Natural killer cell treated with Interleukin-12 subunit alpha and Interleukin-12 subunit beta and Interleukin-15 and Interleukin-18, amount 100 ng/mL, for 72 hours (primary cell): ENCODE results near the gene IGF2BP2. TPM values are rescaled to one million over a fixed set of nuclear protein-coding genes. Genes with fewer than 3 reads are reported as not detected.

Experiments
- ATAC-seq, 2 donors: fragments of 150-1000 bp; cut with Tn5 transposase in 1 of 2; sonication (Bioruptor Pico), chemical (Tn5 transposase) in 1 of 2; 2 replicates each; pipeline ENCODE4 v1.10.0; 2021
- DNase-seq: peaks from one replicate; pipeline ENCODE4 v3.0.0; 2022; ENCODE audit warnings: low spot score
- H3K27ac Mint-ChIP-seq, 2 donors: 1 replicate in 1 of 2; 2 replicates in 1 of 2; pipeline ENCODE4 v1.8.0; 2022; ENCODE audit warnings: mixed read lengths in 2 of 2, mild to moderate bottlenecking in 1 of 2, moderate library complexity in 1 of 2
- H3K27me3 Mint-ChIP-seq, 2 donors: 1 replicate in 1 of 2; 2 replicates in 1 of 2; pipeline ENCODE4 v1.8.0; 2022; ENCODE audit warnings: mixed read lengths in 2 of 2
- H3K36me3 Mint-ChIP-seq: one replicate; pipeline ENCODE4 v1.8.0; 2022; ENCODE audit warnings: mixed read lengths
- H3K4me1 Mint-ChIP-seq, 2 donors: 1 replicate in 1 of 2; 2 replicates in 1 of 2; pipeline ENCODE4 v1.8.0; 2022; ENCODE audit warnings: low read depth in 2 of 2, mixed read lengths in 2 of 2, mild to moderate bottlenecking in 1 of 2
- H3K4me3 Mint-ChIP-seq: one replicate; pipeline ENCODE4 v1.8.0; 2022; ENCODE audit warnings: mixed read lengths
- H3K9me3 Mint-ChIP-seq: 2 replicates; pipeline ENCODE4 v1.8.0; 2022; ENCODE audit warnings: mixed read lengths
- total RNA-seq, 2 donors: library from RNA; stranded (reverse); gene quantifications; one replicate each; pipeline ENCODE4 v1.2.3, GENCODE V29; 2022

IGF2BP2 gene
- total RNA-seq, 2 donors from 2014 or later = 3.5 to 5.0 TPM

GRCh38 chr3:185721970-185722369 is 102.9 kb downstream of the IGF2BP2 start:
- Mint-ChIP-seq H3K27ac (no peak overlapping the region), H3K27me3 (peaks cover 0 to 7% of the 10 kb centered on the region in 2 donors), H3K4me3 (no peak overlapping the region), H3K36me3 (no peaks in the 10 kb centered on the region), H3K4me1 (no peaks in the 10 kb centered on the region), H3K9me3 (no peaks in the 10 kb centered on the region)
- DNase-seq (no peak), ATAC-seq (no peak)

- H3K36me3 Mint-ChIP-seq = no peaks in the 10 kb centered on the region
- H3K4me1 Mint-ChIP-seq = peaks cover 0 to 3% of the 10 kb centered on the region in 2 donors
- H3K27ac Mint-ChIP-seq = no peak overlapping the region
- ATAC-seq (no peak), DNase-seq (no peak)
- no peaks in the 10 kb centered on the region for H3K9me3 Mint-ChIP-seq
- H3K27me3 Mint-ChIP-seq = peaks cover 0 to 5% of the 10 kb centered on the region in 2 donors
- H3K4me3 Mint-ChIP-seq = no peak overlapping the region
Observed at GRCh38 chr3:185720326-185720725, 104.5 kb downstream of the IGF2BP2 start.

DNA sequence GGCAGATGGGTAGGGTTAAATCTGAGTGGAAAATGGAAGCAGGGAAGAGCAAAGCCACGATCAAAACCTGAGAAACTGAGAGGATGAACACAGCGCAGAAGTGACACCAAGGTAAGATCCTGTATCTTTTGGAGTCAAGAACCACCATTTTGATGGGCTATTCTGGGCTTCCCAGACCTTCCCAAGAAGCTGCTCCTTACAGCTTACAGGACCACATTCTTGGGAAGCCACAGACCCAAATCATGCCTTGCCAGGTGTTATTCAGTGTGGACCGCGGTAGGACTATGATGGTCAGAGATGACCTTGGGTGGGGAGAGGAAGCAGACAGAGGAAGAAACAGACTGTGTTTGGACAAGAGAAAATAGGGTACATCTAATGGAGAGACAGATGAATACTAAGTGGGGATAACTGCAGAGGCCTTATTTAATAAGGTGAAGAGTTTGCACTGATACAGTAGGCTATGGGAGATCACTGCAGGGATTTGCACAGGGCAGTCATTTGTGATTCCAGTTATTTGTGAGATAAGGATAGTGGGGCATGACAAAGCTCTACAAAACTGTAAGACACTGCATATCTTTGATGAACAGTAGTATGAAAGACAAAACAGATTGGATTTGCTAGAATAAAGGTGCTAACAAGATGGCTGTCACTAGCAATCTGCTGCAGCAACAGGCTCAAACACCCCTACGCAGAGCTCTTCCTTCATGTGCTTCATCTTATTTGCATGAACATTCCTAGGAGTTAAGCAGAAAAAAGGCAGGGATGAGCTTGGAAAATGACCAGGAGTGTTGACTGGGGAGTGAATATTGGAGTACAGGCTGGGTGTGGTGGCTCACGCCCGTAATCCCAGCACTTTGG is 105.9 kb downstream of the IGF2BP2 start:
- H3K27me3 Mint-ChIP-seq = peaks cover 0 to 3% of the 10 kb centered on the region in 2 donors
- no peaks in the 10 kb centered on the region for H3K9me3 Mint-ChIP-seq
- no peak overlapping the region for H3K4me3 Mint-ChIP-seq
- ATAC-seq = no peak
- no peak for DNase-seq
- no peaks in the 10 kb centered on the region for H3K36me3 Mint-ChIP-seq
- H3K4me1 Mint-ChIP-seq = peaks cover 0 to 3% of the 10 kb centered on the region in 2 donors
- H3K27ac Mint-ChIP-seq = no peak overlapping the region

GRCh38 chr3:185717627-185718402 is 107.0 kb downstream of the IGF2BP2 start:
- Mint-ChIP-seq H3K27me3 (peaks cover 0 to 3% of the 10 kb centered on the region in 2 donors), H3K36me3 (no peaks in the 10 kb centered on the region), H3K27ac (no peak overlapping the region), H3K4me1 (peaks cover 0 to 3% of the 10 kb centered on the region in 2 donors), H3K4me3 (no peak overlapping the region), H3K9me3 (no peaks in the 10 kb centered on the region)
- ATAC-seq = peak in 1 of 2 donors; percentile 24
- DNase-seq = no peak

DNA sequence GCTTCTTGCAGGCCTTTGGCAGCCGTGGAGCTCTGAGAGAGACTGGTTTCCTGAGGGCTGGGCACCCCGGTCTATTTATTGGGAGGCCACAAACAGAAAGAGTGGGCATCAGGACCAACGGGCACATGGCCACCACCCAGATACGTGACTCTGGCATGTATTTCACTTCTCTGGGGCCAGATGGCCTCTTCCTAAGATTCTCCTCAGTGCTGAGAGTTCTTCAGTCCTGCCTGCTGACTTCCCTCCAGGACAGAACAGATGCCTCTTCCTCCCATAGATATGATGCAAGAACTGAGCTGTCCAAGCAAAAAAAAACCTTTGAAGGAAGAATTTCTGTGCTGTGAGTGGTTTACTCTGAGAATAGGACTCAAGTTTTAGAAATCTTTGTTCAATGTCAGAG is 107.7 kb downstream of the IGF2BP2 start:
- ATAC-seq = no peak
- Mint-ChIP-seq H3K4me1 (peaks cover 0 to 3% of the 10 kb centered on the region in 2 donors), H3K27me3 (peaks cover 0 to 3% of the 10 kb centered on the region in 2 donors)

GRCh38 chr3:185716436-185717108 is 108.3 kb downstream of the IGF2BP2 start:
- no peak for DNase-seq
- peaks cover 0 to 3% of the 10 kb centered on the region in 2 donors for H3K4me1 Mint-ChIP-seq
- peak overlapping the region in 1 of 2 donors; percentile 38 for H3K27ac Mint-ChIP-seq
- no peak for ATAC-seq
- peaks cover 0 to 3% of the 10 kb centered on the region in 2 donors for H3K27me3 Mint-ChIP-seq
- H3K36me3 Mint-ChIP-seq = no peaks in the 10 kb centered on the region
- H3K4me3 Mint-ChIP-seq = no peak overlapping the region
- no peaks in the 10 kb centered on the region for H3K9me3 Mint-ChIP-seq

More for the DNA sequence above, 107.7 kb downstream of the IGF2BP2 start:
- Mint-ChIP-seq H3K4me3 (no peak overlapping the region), H3K27ac (peak overlapping the region in 1 of 2 donors; percentile 38), H3K36me3 (no peaks in the 10 kb centered on the region), H3K9me3 (no peaks in the 10 kb centered on the region)
- DNase-seq = no peak

GRCh38 chr3:185715091-185715490 is 109.8 kb downstream of the IGF2BP2 start:
- H3K4me1 Mint-ChIP-seq = peaks cover 0 to 3% of the 10 kb centered on the region in 2 donors
- H3K9me3 Mint-ChIP-seq = no peaks in the 10 kb centered on the region
- no peak overlapping the region for H3K27ac Mint-ChIP-seq
- ATAC-seq (no peak), DNase-seq (no peak)
- H3K4me3 Mint-ChIP-seq = no peak overlapping the region
- peaks cover 0 to 3% of the 10 kb centered on the region in 2 donors for H3K27me3 Mint-ChIP-seq
- H3K36me3 Mint-ChIP-seq = no peaks in the 10 kb centered on the region

- ATAC-seq = no peak
Observed at GRCh38 chr3:185714085-185714484, 110.8 kb downstream of the IGF2BP2 start.

DNA sequence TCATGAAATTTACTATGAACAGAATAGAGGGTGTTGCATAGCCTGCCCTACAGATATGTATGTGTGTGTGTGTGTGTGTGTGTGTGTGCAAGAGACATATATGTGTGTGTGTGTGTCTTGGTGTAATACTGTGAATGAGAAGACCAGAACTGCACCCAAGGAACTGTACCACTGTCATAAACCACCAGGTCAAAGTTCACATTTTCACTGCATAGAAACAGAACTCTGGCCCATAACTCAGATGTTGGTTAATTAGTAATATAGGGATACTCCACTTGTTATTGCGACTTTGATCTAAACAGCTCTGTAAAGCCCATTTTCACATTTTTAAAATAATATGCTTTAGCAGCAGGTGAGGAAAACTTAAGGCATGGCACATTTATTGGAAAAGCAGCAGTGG is 111.8 kb downstream of the IGF2BP2 start:
- peaks cover 3 to 7% of the 10 kb centered on the region in 2 donors for H3K27me3 Mint-ChIP-seq
- H3K4me3 Mint-ChIP-seq = no peak overlapping the region
- no peaks in the 10 kb centered on the region for H3K9me3 Mint-ChIP-seq
- no peak for DNase-seq
- no peak for ATAC-seq
- H3K27ac Mint-ChIP-seq = no peak overlapping the region
- peaks cover 0 to 3% of the 10 kb centered on the region in 2 donors for H3K4me1 Mint-ChIP-seq
- no peaks in the 10 kb centered on the region for H3K36me3 Mint-ChIP-seq

More at GRCh38 chr3:185714085-185714484, 110.8 kb downstream of the IGF2BP2 start:
- Mint-ChIP-seq H3K4me1 (peaks cover 0 to 3% of the 10 kb centered on the region in 2 donors), H3K27ac (no peak overlapping the region), H3K9me3 (no peaks in the 10 kb centered on the region), H3K4me3 (no peak overlapping the region), H3K36me3 (no peaks in the 10 kb centered on the region), H3K27me3 (peaks cover 3 to 7% of the 10 kb centered on the region in 2 donors)
- DNase-seq = no peak

DNA sequence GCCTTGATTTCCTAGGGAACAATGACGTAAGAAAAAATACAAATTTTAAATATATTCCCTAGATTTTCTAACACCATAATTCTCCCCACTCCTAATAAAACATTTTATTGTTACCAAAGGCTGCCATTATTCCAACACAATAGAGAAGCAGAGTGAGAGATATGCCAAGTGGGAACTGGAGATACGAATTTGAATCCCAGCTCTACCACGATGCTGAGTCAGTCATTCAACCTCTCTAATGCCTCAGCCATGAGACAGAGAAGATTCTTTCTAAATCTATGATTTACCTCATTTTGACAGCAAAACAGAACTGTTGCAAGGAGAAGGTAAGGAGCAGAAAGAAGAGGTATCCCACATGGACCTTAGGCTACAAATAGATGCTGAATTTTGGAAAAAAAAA is 112.5 kb downstream of the IGF2BP2 start:
- Mint-ChIP-seq H3K27me3 (peaks cover 3 to 7% of the 10 kb centered on the region in 2 donors), H3K4me1 (peaks cover 0 to 3% of the 10 kb centered on the region in 2 donors), H3K27ac (no peak overlapping the region), H3K9me3 (no peaks in the 10 kb centered on the region), H3K36me3 (no peaks in the 10 kb centered on the region), H3K4me3 (no peak overlapping the region)
- DNase-seq (no peak), ATAC-seq (no peak)

- no peak overlapping the region for H3K27ac Mint-ChIP-seq
- H3K27me3 Mint-ChIP-seq = peaks cover 3 to 7% of the 10 kb centered on the region in 2 donors
- H3K36me3 Mint-ChIP-seq = no peaks in the 10 kb centered on the region
- H3K9me3 Mint-ChIP-seq = no peaks in the 10 kb centered on the region
- H3K4me1 Mint-ChIP-seq = no peaks in the 10 kb centered on the region
- ATAC-seq = no peak
- DNase-seq = no peak
- no peak overlapping the region for H3K4me3 Mint-ChIP-seq
Observed at GRCh38 chr3:185711255-185711870, 113.5 kb downstream of the IGF2BP2 start.

- Mint-ChIP-seq H3K27ac (no peak overlapping the region), H3K27me3 (peaks cover 0 to 7% of the 10 kb centered on the region in 2 donors), H3K36me3 (no peaks in the 10 kb centered on the region), H3K9me3 (no peaks in the 10 kb centered on the region), H3K4me3 (no peak overlapping the region), H3K4me1 (no peaks in the 10 kb centered on the region)
- DNase-seq (no peak), ATAC-seq (no peak)
Observed at GRCh38 chr3:185709251-185709955, 115.4 kb downstream of the IGF2BP2 start.

- Mint-ChIP-seq H3K4me3 (no peak overlapping the region), H3K36me3 (no peaks in the 10 kb centered on the region), H3K27ac (no peak overlapping the region), H3K9me3 (no peaks in the 10 kb centered on the region), H3K27me3 (peaks cover 0 to 7% of the 10 kb centered on the region in 2 donors), H3K4me1 (no peaks in the 10 kb centered on the region)
- no peak for DNase-seq
- no peak for ATAC-seq
Observed at GRCh38 chr3:185708392-185708791, 116.5 kb downstream of the IGF2BP2 start.
